ENCODE results near the gene FIBCD1.

FIBCD1 gene

DNA sequence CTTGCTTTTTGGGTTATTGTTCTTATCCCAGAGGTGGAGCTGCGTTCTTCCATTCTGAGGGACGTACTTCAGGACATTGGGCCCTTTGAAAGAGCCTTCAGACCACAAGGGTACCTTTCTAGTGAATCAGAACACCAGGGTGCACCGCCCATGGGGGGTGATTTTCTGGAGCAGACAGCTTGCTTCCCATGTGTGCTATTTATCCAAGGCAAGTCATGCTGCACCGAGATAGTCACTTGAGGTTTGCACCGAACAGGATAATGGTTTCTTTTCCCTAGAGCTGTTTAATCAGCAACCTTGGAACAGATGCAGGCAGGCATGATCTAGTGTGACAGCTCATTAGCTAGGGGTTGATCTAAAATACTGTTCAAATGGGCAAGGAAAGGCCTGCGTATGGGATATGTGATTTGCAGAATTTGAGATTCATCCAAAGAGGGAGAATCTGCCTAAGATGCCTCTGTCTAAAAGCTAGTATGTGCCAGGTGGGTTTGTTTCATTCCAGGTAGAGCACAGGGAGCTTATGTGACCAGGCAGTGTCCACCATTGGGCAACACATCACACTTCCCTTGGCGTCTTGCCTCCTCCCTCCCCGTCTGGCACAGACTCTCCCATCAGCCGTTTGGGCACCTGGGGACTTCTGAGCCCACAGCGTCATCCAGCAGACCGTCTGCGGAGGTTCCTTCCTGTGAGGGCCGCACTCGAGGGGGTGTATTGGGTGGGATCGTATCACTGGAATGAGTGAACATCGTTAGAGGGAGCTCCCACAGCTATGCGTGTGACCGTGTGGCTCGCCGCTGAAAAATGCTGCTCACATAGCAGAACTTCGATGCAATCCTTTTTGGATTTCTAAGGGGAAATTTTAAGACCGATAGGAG lies 80.9 kb downstream of the FIBCD1 start:
- DNase-seq (ENCODE audit: low spot score): peak; percentile 94

DNA sequence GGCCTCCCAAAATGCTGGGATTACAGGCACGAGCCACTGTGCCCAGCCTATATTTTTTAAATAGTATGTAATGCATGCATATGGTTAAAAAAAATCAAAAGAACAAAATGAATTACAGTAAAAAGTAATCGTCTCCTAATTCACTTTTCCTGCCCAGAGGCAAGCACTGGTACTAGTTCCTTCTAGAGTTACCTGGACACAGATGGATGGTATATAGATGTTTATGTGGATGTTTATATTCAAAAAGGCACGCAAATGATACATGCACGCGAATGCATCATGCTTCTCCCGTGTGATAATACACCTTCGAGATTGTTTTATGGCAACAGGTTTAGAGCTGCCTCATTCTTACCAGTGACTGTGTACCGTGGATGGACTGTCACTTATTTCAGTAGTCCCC lies 82.6 kb downstream of the FIBCD1 start:
- DNase-seq (ENCODE audit: low spot score): no peak

DNA sequence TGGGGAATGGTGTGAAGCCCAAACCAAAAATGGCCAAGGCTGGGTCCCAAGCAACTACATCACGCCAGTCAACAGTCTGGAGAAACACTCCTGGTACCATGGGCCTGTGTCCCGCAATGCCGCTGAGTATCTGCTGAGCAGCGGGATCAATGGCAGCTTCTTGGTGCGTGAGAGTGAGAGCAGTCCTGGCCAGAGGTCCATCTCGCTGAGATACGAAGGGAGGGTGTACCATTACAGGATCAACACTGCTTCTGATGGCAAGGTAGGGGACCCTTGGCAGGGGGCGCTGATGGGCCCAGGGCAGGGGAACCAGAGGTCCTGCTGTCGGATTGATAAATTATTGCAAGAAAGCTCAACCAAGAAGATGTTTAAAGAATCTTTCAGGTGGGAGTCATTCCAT lies 84.2 kb downstream of the FIBCD1 start:
- no peak for DNase-seq (ENCODE audit: low spot score)

DNA sequence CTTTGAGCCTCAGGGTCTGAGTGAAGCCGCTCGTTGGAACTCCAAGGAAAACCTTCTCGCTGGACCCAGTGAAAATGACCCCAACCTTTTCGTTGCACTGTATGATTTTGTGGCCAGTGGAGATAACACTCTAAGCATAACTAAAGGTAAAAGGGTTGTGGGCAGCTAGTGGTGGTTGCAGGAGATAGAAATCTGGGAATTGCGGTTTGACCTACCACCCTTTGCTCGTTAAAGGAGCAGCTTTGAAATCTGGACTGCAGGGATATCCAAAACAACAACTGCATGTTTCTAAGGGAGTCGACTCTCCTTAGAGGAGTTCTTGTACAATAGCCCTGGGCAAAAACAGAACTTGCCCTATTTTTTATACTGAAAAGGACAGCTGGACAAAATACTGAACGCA lies 85.0 kb downstream of the FIBCD1 start:
- no peak for DNase-seq (ENCODE audit: low spot score)

DNA sequence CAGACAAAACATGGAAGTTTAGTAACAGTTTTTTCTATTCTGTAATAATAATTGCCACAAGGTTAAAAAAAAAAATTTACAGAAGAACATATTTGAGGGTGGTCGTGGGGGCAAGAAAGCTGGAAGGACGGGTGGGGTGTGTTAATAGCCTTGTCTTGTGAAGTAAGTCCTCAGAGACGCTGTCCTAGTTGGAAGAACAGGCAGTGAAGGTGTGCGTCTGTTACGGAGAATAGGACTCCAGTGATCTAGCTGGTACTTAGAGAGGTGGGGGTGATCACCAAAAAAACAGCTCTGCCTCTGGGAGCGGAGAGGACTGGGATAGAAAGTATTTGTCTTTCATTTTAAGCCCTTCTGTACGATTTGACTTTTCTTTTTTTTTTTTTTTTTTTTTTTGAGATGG lies 86.2 kb downstream of the FIBCD1 start:
- DNase-seq (ENCODE audit: low spot score): no peak
